Measurements from ENCODE around the gene ERC1. TPM values are rescaled to one million over a fixed set of nuclear protein-coding genes. Genes with fewer than 3 reads are reported as not detected.
A peak's percentile ranks its signal among the peaks of the same experiment; 100 is the strongest.
"Not testable (repeated sequence)": the region's sequence is repeated elsewhere in the genome, so short reads cannot be mapped to it uniquely, and the experiment has no call there.

The ERC1 gene
- total RNA-seq, 1 experiment from 2014 or later = 55.1 TPM

DNA sequence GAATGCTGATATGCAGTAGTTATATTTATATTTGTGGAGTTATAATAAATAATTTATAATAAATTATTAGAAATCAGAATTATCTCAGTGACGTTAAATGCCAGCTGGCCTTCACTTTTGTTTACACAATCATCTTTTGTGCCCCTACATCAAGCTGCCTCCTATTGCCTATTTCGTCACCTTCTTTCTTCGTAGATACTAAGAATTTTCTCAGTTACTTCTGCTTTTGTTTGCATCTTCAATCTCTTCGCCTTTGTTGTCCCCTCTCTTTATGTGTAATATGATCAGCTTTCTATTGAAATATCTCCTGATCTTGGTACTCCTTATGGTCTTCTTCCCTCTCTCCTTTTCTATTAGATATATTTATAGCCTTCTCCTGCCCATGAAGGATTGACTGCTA, 197.0 kb downstream of the ERC1 start:
- no peaks in the 10 kb centered on the region for H3K9me3 Mint-ChIP-seq (ENCODE audit: unreplicated experiment)
- CTCF ChIA-PET = no interaction called here
- POLR2A ChIA-PET = interaction anchor here (0.8 to 1.0 kb wide), 3 partner anchors 9 to 17 kb away, joined by 3 to 5 read pairs (median 3); no protein-coding TSS in a partner anchor
- H3K4me3 Mint-ChIP-seq (ENCODE audit: unreplicated experiment) = no peak overlapping the region
- TF ChIP-seq CTCF (IDR thresholded peaks at IDR 0.05; ENCODE audit: unreplicated experiment) = no peak
- intact Hi-C loops (cut with micrococcal nuclease) = no loop called here
- no peaks in the 10 kb centered on the region for H3K27me3 Mint-ChIP-seq (ENCODE audit: insufficient read depth, unreplicated experiment)
- no peak overlapping the region for H3K27ac Mint-ChIP-seq (ENCODE audit: low read depth, unreplicated experiment)
- DNase-seq (ENCODE audit: unreplicated experiment) = no peak
- H3K4me1 Mint-ChIP-seq (ENCODE audit: insufficient read depth, unreplicated experiment) = peaks cover 6% of the 10 kb centered on the region
- BruUV-seq (replicated peaks) = no TSS peak
- H3K36me3 Mint-ChIP-seq (ENCODE audit: insufficient read depth, unreplicated experiment) = peaks cover 61% of the 10 kb centered on the region

DNA sequence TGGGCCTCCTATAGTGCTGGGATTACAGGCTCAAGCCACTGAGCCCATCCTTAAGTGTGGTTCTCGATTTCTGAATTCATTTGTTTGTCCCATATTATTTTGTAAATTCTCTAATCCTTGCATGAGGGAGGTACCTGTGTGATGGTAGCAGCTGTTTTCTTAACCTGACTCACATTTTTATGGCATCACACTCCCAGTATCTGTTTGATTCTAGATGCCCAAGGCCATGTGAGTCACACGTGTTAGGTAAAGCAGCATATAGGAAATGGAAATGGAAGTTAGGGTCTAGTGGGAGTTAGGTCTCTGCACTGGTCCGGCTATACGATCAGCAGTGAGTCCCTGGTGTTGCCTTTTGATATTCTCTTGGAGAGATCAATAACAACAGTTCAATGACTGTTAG, 198.1 kb downstream of the ERC1 start:
- ChIA-PET CTCF (interaction anchor here (1.3 kb wide), 1 partner anchor 12 kb away, joined by 7 read pairs; no protein-coding TSS in a partner anchor), POLR2A (interaction anchor here (1.0 to 1.4 kb wide), 2 partner anchors 16 to 18 kb away, joined by 3 to 5 read pairs; no protein-coding TSS in a partner anchor)
- no TSS peak for BruUV-seq (replicated peaks)
- Mint-ChIP-seq H3K27me3 (ENCODE audit: insufficient read depth, unreplicated experiment) (no peaks in the 10 kb centered on the region), H3K9me3 (ENCODE audit: unreplicated experiment) (no peaks in the 10 kb centered on the region), H3K27ac (ENCODE audit: low read depth, unreplicated experiment) (no peak overlapping the region), H3K4me3 (ENCODE audit: unreplicated experiment) (no peak overlapping the region), H3K4me1 (ENCODE audit: insufficient read depth, unreplicated experiment) (peaks cover 6% of the 10 kb centered on the region), H3K36me3 (ENCODE audit: insufficient read depth, unreplicated experiment) (peaks cover 50% of the 10 kb centered on the region)
- intact Hi-C loops (cut with micrococcal nuclease) = no loop called here
- peak; percentile 76 for DNase-seq (ENCODE audit: unreplicated experiment)
- TF ChIP-seq CTCF (IDR thresholded peaks at IDR 0.05; ENCODE audit: unreplicated experiment) = no peak

GRCh38 chr12:1195513-1195912, 204.5 kb downstream of the ERC1 start:
- POLR2A ChIA-PET = interaction anchor here (0.6 kb wide), 1 partner anchor 1429 kb away, joined by 3 read pairs; no protein-coding TSS in a partner anchor
- Mint-ChIP-seq H3K4me3 (ENCODE audit: unreplicated experiment) (no peak overlapping the region), H3K9me3 (ENCODE audit: unreplicated experiment) (no peaks in the 10 kb centered on the region), H3K4me1 (ENCODE audit: insufficient read depth, unreplicated experiment) (peaks cover 6% of the 10 kb centered on the region), H3K27me3 (ENCODE audit: insufficient read depth, unreplicated experiment) (no peaks in the 10 kb centered on the region), H3K36me3 (ENCODE audit: insufficient read depth, unreplicated experiment) (peaks cover 28% of the 10 kb centered on the region), H3K27ac (ENCODE audit: low read depth, unreplicated experiment) (peak overlapping the region; percentile 10)
- no peak for TF ChIP-seq CTCF (IDR thresholded peaks at IDR 0.05; ENCODE audit: unreplicated experiment)
- BruUV-seq (replicated peaks) = no TSS peak
- no peak for DNase-seq (ENCODE audit: unreplicated experiment)
- CTCF ChIA-PET = interaction anchor here (0.6 kb wide), 1 partner anchor 8 kb away, joined by 3 read pairs; no protein-coding TSS in a partner anchor
- intact Hi-C loops (cut with micrococcal nuclease) = no loop called here

- DNase-seq (ENCODE audit: unreplicated experiment) = no peak
- CTCF ChIA-PET = no interaction called here
- no peak for TF ChIP-seq CTCF (IDR thresholded peaks at IDR 0.05; ENCODE audit: unreplicated experiment)
- H3K4me3 Mint-ChIP-seq (ENCODE audit: unreplicated experiment) = no peak overlapping the region
- intact Hi-C loops (cut with micrococcal nuclease) = no loop called here
- peaks cover 1% of the 10 kb centered on the region for H3K4me1 Mint-ChIP-seq (ENCODE audit: insufficient read depth, unreplicated experiment)
- no TSS peak for BruUV-seq (replicated peaks)
- no peaks in the 10 kb centered on the region for H3K27me3 Mint-ChIP-seq (ENCODE audit: insufficient read depth, unreplicated experiment)
- no peak overlapping the region for H3K27ac Mint-ChIP-seq (ENCODE audit: low read depth, unreplicated experiment)
- no peaks in the 10 kb centered on the region for H3K9me3 Mint-ChIP-seq (ENCODE audit: unreplicated experiment)
- POLR2A ChIA-PET = interaction anchor here (1.3 kb wide), 1 partner anchor 20 kb away, joined by 3 read pairs; no protein-coding TSS in a partner anchor
- peaks cover 19% of the 10 kb centered on the region for H3K36me3 Mint-ChIP-seq (ENCODE audit: insufficient read depth, unreplicated experiment)
Measured at GRCh38 chr12:1197264-1198018, 206.4 kb downstream of the ERC1 start.

DNA sequence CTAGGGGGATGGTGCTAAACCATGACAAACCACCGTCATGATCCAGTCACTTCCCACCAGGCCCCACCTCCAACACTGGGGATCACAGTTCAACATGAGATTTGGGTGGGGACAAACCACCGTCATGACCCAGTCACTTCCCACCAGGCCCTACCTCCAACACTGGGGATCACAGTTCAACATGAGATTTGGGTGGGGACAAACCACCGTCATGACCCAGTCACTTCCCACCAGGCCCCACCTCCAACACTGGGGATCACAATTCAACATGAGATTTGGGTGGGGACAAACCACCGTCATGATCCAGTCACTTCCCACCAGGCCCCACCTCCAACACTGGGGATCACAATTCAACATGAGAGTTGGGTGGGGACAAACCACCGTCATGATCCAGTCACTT, 207.8 kb downstream of the ERC1 start:
- H3K4me3 Mint-ChIP-seq (ENCODE audit: unreplicated experiment); H3K27ac Mint-ChIP-seq (ENCODE audit: low read depth, unreplicated experiment); H3K27me3 Mint-ChIP-seq (ENCODE audit: insufficient read depth, unreplicated experiment); BruUV-seq (replicated peaks); DNase-seq (ENCODE audit: unreplicated experiment); H3K4me1 Mint-ChIP-seq (ENCODE audit: insufficient read depth, unreplicated experiment); POLR2A ChIA-PET; intact Hi-C loops (cut with micrococcal nuclease); H3K9me3 Mint-ChIP-seq (ENCODE audit: unreplicated experiment): not testable (repeated sequence)
- CTCF ChIA-PET = interaction anchor here (0.6 kb wide), 1 partner anchor 20 kb away, joined by 4 read pairs; no protein-coding TSS in a partner anchor
- peaks cover 19% of the 10 kb centered on the region for H3K36me3 Mint-ChIP-seq (ENCODE audit: insufficient read depth, unreplicated experiment)
